Measurements from ENCODE around the gene SPAG5. TPM values are rescaled to one million over a fixed set of nuclear protein-coding genes. Genes with fewer than 3 reads are reported as not detected.

Gene SPAG5
- total and polyA plus RNA-seq, 10 of the 15 experiments (the other 5 are each of a cell fraction or from before 2014, with no cell fraction given) = 73.5 to 171 (median 106) TPM

GRCh38 chr17:28644787-28645575, 46.2 kb upstream of the SPAG5 start, which contains the start of gene BLTP2 (continued):
- TF ChIP-seq PRDM15 (CRISPR knock-in tag; IDR thresholded peaks at IDR 0.05) = no peak
- TF ChIP-seq SMC3 (IDR thresholded peaks at IDR 0.05; ENCODE audit: borderline replicate concordance, low read length) = no peak
- peak; percentile 91 for TF ChIP-seq YY1 (IDR thresholded peaks at IDR 0.05; ENCODE audit: low read depth, low read length)
- no peak for TF ChIP-seq HDAC6 (IDR thresholded peaks at IDR 0.05; ENCODE audit: unreplicated experiment)
- TF ChIP-seq, protein P1, sequence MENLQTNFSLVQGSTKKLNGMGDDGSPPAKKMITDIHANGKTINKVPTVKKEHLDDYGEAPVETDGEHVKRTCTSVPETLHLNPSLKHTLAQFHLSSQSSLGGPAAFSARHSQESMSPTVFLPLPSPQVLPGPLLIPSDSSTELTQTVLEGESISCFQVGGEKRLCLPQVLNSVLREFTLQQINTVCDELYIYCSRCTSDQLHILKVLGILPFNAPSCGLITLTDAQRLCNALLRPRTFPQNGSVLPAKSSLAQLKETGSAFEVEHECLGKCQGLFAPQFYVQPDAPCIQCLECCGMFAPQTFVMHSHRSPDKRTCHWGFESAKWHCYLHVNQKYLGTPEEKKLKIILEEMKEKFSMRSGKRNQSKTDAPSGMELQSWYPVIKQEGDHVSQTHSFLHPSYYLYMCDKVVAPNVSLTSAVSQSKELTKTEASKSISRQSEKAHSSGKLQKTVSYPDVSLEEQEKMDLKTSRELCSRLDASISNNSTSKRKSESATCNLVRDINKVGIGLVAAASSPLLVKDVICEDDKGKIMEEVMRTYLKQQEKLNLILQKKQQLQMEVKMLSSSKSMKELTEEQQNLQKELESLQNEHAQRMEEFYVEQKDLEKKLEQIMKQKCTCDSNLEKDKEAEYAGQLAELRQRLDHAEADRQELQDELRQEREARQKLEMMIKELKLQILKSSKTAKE (IDR thresholded peaks at IDR 0.05; ENCODE audit: low read depth, poor library complexity, severe bottlenecking) = no peak

All from GM12878 (cell line).